Epithelial cell of proximal tubule (primary cell): Measurements from ENCODE around the gene MOGAT1. TPM values are rescaled to one million over a fixed set of nuclear protein-coding genes. Genes with fewer than 3 reads are reported as not detected.

Experiments used
- DNase-seq: peaks from one replicate; pipeline ENCODE4 v3.0.0-alpha.2; 2011; ENCODE audit warnings: low read depth
- H3K4me3 ChIP-seq: 2 replicates; pipeline ENCODE4 v1.5.1; 2011; ENCODE audit warnings: low read depth, mild to moderate bottlenecking, low read length
- CTCF ChIP-seq: conservative IDR thresholded peaks from 2 replicates; pipeline ENCODE4 v1.5.1; 2012; ENCODE audit warnings: low read depth, mild to moderate bottlenecking, low read length
- total RNA-seq: library from RNA; depleted of rRNA; stranded (reverse); fragments of >200 nt; gene quantifications from 2 replicates; pipeline ENCODE4 v1.2.3, GENCODE V29; 2015

MOGAT1 gene
- total RNA-seq, 1 donor from 2014 or later: not detected

- no peak overlapping the region for H3K4me3 ChIP-seq
- no peak for DNase-seq
- no peak for TF ChIP-seq CTCF
Observed at GRCh38 chr2:222732489-222733178, 61.2 kb downstream of the MOGAT1 start.

- TF ChIP-seq CTCF: no peak
- no peak for DNase-seq
Observed at GRCh38 chr2:222733470-222733845, 62.0 kb downstream of the MOGAT1 start.

GRCh38 chr2:222733846-222734702 is 62.6 kb downstream of the MOGAT1 start:
- TF ChIP-seq CTCF: no peak
- DNase-seq: no peak

More at GRCh38 chr2:222733470-222733845, 62.0 kb downstream of the MOGAT1 start:
- no peak overlapping the region for H3K4me3 ChIP-seq

GRCh38 chr2:222734703-222735014 is 63.2 kb downstream of the MOGAT1 start:
- no peak for DNase-seq
- no peak overlapping the region for H3K4me3 ChIP-seq
- TF ChIP-seq CTCF: no peak

More at GRCh38 chr2:222733846-222734702, 62.6 kb downstream of the MOGAT1 start:
- H3K4me3 ChIP-seq: no peak overlapping the region

- no peak overlapping the region for H3K4me3 ChIP-seq
- no peak for DNase-seq
- TF ChIP-seq CTCF: no peak
Observed at GRCh38 chr2:222736301-222736700, 64.8 kb downstream of the MOGAT1 start.

- TF ChIP-seq CTCF: no peak
- no peak for DNase-seq
- no peak overlapping the region for H3K4me3 ChIP-seq
Observed at GRCh38 chr2:222736924-222737323, 65.5 kb downstream of the MOGAT1 start.
